Measurements from ENCODE around the gene LDLRAD3. TPM values are rescaled to one million over a fixed set of nuclear protein-coding genes. Genes with fewer than 3 reads are reported as not detected.
"Not testable (repeated sequence)": the region's sequence is repeated elsewhere in the genome, so short reads cannot be mapped to it uniquely, and the experiment has no call there.

LDLRAD3 gene
- total RNA-seq, 2 experiments from 2014 or later: not detected

GRCh38 chr11:36044636-36045035 lies 100.8 kb downstream of the LDLRAD3 start:
- H3K4me2 ChIP-seq (ENCODE audit: low read length): no peak overlapping the region
- intact Hi-C loops (cut with micrococcal nuclease; ENCODE audit: unreplicated experiment): no loop called here
- no peak overlapping the region for H2AFZ ChIP-seq (ENCODE audit: low read length)
- no peaks in the 10 kb centered on the region for H3K4me1 ChIP-seq (ENCODE audit: insufficient read depth, low read length, poor library complexity, severe bottlenecking)
- no peak overlapping the region for H3K4me3 ChIP-seq (ENCODE audit: low read depth, low read length, poor library complexity, severe bottlenecking)
- POLR2A ChIA-PET: interaction anchor here (0.6 kb wide), 1 partner anchor 872 kb away, joined by 3 read pairs; no protein-coding TSS in a partner anchor
- no peaks in the 10 kb centered on the region for H3K9me3 ChIP-seq (ENCODE audit: low read length)
- H3K79me2 ChIP-seq (ENCODE audit: insufficient read depth, low read depth, low read length): no peaks in the 10 kb centered on the region
- no peaks in the 10 kb centered on the region for H4K20me1 ChIP-seq (ENCODE audit: insufficient read depth, low read length)
- H3K27ac ChIP-seq (ENCODE audit: low read depth, low read length, poor library complexity, severe bottlenecking): no peak overlapping the region
- H3K9me2 ChIP-seq (ENCODE audit: insufficient read depth, low read length): no peaks in the 10 kb centered on the region
- CTCF ChIA-PET (ENCODE audit: unreplicated experiment): no interaction called here
- no peaks in the 10 kb centered on the region for H3K36me3 ChIP-seq (ENCODE audit: insufficient read depth, low read length)
- TF ChIP-seq EZH2phosphoT487 (IDR thresholded peaks at IDR 0.05; ENCODE audit: borderline replicate concordance, low read depth, low read length) (no peak), CTCF (conservative IDR thresholded peaks at IDR 0.05; ENCODE audit: low read length) (no peak)
- no TSS peak for BruUV-seq (replicated peaks)
- no peak for DNase-seq (ENCODE audit: low spot score)

- intact Hi-C loops (cut with micrococcal nuclease; ENCODE audit: unreplicated experiment); DNase-seq (ENCODE audit: low spot score); H3K9me3 ChIP-seq (ENCODE audit: low read length); POLR2A ChIA-PET; H3K36me3 ChIP-seq (ENCODE audit: insufficient read depth, low read length); H3K27ac ChIP-seq (ENCODE audit: low read depth, low read length, poor library complexity, severe bottlenecking); H3K4me3 ChIP-seq (ENCODE audit: low read depth, low read length, poor library complexity, severe bottlenecking); H3K79me2 ChIP-seq (ENCODE audit: insufficient read depth, low read depth, low read length); H3K9me2 ChIP-seq (ENCODE audit: insufficient read depth, low read length); CTCF ChIA-PET (ENCODE audit: unreplicated experiment); H2AFZ ChIP-seq (ENCODE audit: low read length); H3K4me1 ChIP-seq (ENCODE audit: insufficient read depth, low read length, poor library complexity, severe bottlenecking); H4K20me1 ChIP-seq (ENCODE audit: insufficient read depth, low read length); H3K4me2 ChIP-seq (ENCODE audit: low read length); BruUV-seq (replicated peaks): not testable (repeated sequence)
Measured at GRCh38 chr11:36045945-36046344, 102.1 kb downstream of the LDLRAD3 start.

GRCh38 chr11:36046932-36047331 lies 103.1 kb downstream of the LDLRAD3 start:
- no peak overlapping the region for H3K4me3 ChIP-seq (ENCODE audit: low read depth, low read length, poor library complexity, severe bottlenecking)
- intact Hi-C loops (cut with micrococcal nuclease; ENCODE audit: unreplicated experiment): no loop called here
- no peaks in the 10 kb centered on the region for H3K36me3 ChIP-seq (ENCODE audit: insufficient read depth, low read length)
- H4K20me1 ChIP-seq (ENCODE audit: insufficient read depth, low read length): no peaks in the 10 kb centered on the region
- DNase-seq (ENCODE audit: low spot score): no peak
- H3K27ac ChIP-seq (ENCODE audit: low read depth, low read length, poor library complexity, severe bottlenecking): no peak overlapping the region
- H3K79me2 ChIP-seq (ENCODE audit: insufficient read depth, low read depth, low read length): no peaks in the 10 kb centered on the region
- no peaks in the 10 kb centered on the region for H3K9me2 ChIP-seq (ENCODE audit: insufficient read depth, low read length)
- no peak overlapping the region for H2AFZ ChIP-seq (ENCODE audit: low read length)
- POLR2A ChIA-PET: no interaction called here
- CTCF ChIA-PET (ENCODE audit: unreplicated experiment): no interaction called here
- no peak overlapping the region for H3K4me2 ChIP-seq (ENCODE audit: low read length)
- no peak for TF ChIP-seq EZH2phosphoT487 (IDR thresholded peaks at IDR 0.05; ENCODE audit: borderline replicate concordance, low read depth, low read length)
- no peak for TF ChIP-seq CTCF (conservative IDR thresholded peaks at IDR 0.05; ENCODE audit: low read length)
- H3K4me1 ChIP-seq (ENCODE audit: insufficient read depth, low read length, poor library complexity, severe bottlenecking): no peaks in the 10 kb centered on the region
- no peaks in the 10 kb centered on the region for H3K9me3 ChIP-seq (ENCODE audit: low read length)
- BruUV-seq (replicated peaks): no TSS peak
